ENCODE measurements around the gene NR2F1-AS1. TPM values are rescaled to one million over a fixed set of nuclear protein-coding genes. Genes with fewer than 3 reads are reported as not detected.

The NR2F1-AS1 gene
- total RNA-seq, 1 donor from 2014 or later: not detected

DNA sequence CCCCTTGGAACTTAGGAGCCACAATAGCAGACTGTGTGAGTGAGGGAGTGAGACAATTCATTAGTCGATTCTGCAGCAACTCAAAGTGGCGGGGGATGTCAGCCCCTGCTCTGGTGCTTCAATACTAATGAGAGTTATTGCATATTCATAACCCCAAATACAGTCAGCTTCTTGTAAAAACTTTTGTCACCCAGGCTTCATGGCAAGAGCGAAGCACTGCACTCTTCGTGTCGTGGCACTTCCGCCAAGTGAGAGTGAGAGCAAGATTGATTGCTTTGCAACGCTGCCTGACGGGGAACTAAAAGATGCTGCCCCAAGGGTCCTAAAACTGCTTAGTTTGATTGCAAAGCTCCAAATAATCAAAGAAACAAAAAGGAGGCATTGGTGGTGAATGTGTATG lies 150.9 kb downstream of the NR2F1-AS1 start:
- Mint-ChIP-seq H3K9me3 (no peaks in the 10 kb centered on the region), H3K27me3 (ENCODE audit: insufficient read depth) (no peaks in the 10 kb centered on the region), H3K4me3 (no peak overlapping the region), H3K4me1 (ENCODE audit: low read depth) (no peaks in the 10 kb centered on the region), H3K27ac (no peak overlapping the region), H3K36me3 (ENCODE audit: low read depth) (no peaks in the 10 kb centered on the region)
- no peak for DNase-seq (ENCODE audit: low spot score)
- intact Hi-C loops (cut with micrococcal nuclease): no loop called here

DNA sequence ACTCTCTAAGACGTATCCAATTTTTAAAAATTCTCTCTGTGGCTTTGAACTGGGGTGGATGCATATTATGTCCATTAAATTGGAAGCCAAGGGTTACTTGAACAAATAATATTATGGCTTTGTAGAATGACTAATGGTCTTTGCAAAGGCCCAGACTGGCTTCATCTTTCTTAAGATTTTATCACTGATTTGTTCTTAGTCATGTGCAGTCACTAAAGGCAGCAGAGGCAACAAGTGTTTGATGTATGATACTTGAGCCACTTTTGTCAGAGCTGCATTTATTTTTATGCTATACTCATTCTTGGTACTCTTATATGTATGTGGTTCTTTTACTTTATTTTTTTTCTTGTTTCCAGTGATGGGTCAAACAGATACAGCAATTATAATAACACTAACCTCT lies 152.2 kb downstream of the NR2F1-AS1 start:
- H3K27me3 Mint-ChIP-seq (ENCODE audit: insufficient read depth): no peaks in the 10 kb centered on the region
- intact Hi-C loops (cut with micrococcal nuclease): no loop called here
- no peaks in the 10 kb centered on the region for H3K36me3 Mint-ChIP-seq (ENCODE audit: low read depth)
- no peaks in the 10 kb centered on the region for H3K4me1 Mint-ChIP-seq (ENCODE audit: low read depth)
- DNase-seq (ENCODE audit: low spot score): no peak
- H3K27ac Mint-ChIP-seq: no peak overlapping the region
- no peak overlapping the region for H3K4me3 Mint-ChIP-seq
- H3K9me3 Mint-ChIP-seq: no peaks in the 10 kb centered on the region

DNA sequence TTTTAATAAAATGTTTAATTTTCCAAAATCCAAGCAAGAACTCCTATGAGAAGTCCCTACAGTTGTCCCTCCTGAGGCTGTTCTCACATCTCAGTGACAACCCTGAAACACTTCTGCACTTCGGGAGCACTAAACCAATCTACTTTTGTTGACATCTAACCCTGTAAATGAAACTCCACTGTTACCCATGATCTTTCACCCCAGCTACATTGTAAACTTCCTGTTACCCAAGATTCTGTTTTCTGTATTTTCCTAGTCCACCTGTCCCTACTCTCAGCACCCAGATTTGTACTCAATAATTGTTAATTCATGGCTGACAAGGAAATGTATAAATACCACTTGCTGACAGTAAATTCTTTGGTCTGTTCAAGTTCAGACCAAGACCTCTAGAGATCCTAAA lies 153.7 kb downstream of the NR2F1-AS1 start:
- H3K36me3 Mint-ChIP-seq (ENCODE audit: low read depth): no peaks in the 10 kb centered on the region

DNA sequence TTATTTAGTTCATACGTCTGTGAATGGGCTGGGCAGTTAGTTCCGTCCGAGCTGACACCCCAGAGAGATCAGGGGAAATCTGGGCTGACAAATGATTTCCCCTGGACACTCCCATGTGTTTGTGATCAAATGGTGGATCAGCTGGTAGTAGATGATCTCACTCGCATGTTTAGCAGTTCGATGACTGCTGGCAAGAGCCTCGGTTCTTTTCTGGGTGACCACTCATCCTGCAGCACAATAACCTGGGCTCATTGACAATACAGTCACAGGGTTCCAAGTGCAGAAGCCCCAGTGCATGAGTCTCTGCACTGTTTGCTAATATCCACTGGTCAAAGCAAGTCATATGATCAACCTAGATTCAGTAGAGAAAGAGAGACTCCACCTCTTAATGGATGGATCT lies 155.9 kb downstream of the NR2F1-AS1 start:
- H3K9me3 Mint-ChIP-seq: no peaks in the 10 kb centered on the region
- no peak overlapping the region for H3K27ac Mint-ChIP-seq
- H3K4me1 Mint-ChIP-seq (ENCODE audit: low read depth): no peaks in the 10 kb centered on the region
- no peak for DNase-seq (ENCODE audit: low spot score)
- H3K4me3 Mint-ChIP-seq: no peak overlapping the region
- no peaks in the 10 kb centered on the region for H3K36me3 Mint-ChIP-seq (ENCODE audit: low read depth)
- H3K27me3 Mint-ChIP-seq (ENCODE audit: insufficient read depth): no peaks in the 10 kb centered on the region
- intact Hi-C loops (cut with micrococcal nuclease): no loop called here

More for the DNA sequence above, 153.7 kb downstream of the NR2F1-AS1 start:
- H3K27me3 Mint-ChIP-seq (ENCODE audit: insufficient read depth): no peaks in the 10 kb centered on the region
- no peaks in the 10 kb centered on the region for H3K9me3 Mint-ChIP-seq
- intact Hi-C loops (cut with micrococcal nuclease): no loop called here
- no peak for DNase-seq (ENCODE audit: low spot score)
- no peaks in the 10 kb centered on the region for H3K4me1 Mint-ChIP-seq (ENCODE audit: low read depth)
- no peak overlapping the region for H3K27ac Mint-ChIP-seq
- no peak overlapping the region for H3K4me3 Mint-ChIP-seq

DNA sequence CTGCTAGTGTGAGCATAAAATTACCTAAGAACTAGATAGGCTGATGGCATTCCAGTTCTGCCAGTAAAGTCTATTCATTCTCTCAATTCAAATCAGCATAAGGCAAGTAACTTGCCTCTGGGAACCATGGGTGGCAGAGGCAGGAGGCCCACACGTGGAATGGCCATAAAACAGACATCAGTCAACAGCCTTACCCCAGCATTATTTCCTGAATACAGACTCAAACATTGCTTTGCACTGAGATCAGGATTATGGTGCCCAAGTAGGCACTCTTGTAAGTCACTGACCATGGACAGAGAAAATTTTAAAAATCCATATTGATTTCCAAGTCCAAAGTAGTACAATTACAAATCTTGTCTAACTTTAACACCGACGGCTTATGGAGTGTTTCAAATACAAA lies 157.7 kb downstream of the NR2F1-AS1 start:
- Mint-ChIP-seq H3K4me3 (no peak overlapping the region), H3K9me3 (no peaks in the 10 kb centered on the region), H3K36me3 (ENCODE audit: low read depth) (no peaks in the 10 kb centered on the region), H3K4me1 (ENCODE audit: low read depth) (no peaks in the 10 kb centered on the region), H3K27ac (no peak overlapping the region), H3K27me3 (ENCODE audit: insufficient read depth) (no peaks in the 10 kb centered on the region)
- intact Hi-C loops (cut with micrococcal nuclease): no loop called here
- DNase-seq (ENCODE audit: low spot score): no peak

DNA sequence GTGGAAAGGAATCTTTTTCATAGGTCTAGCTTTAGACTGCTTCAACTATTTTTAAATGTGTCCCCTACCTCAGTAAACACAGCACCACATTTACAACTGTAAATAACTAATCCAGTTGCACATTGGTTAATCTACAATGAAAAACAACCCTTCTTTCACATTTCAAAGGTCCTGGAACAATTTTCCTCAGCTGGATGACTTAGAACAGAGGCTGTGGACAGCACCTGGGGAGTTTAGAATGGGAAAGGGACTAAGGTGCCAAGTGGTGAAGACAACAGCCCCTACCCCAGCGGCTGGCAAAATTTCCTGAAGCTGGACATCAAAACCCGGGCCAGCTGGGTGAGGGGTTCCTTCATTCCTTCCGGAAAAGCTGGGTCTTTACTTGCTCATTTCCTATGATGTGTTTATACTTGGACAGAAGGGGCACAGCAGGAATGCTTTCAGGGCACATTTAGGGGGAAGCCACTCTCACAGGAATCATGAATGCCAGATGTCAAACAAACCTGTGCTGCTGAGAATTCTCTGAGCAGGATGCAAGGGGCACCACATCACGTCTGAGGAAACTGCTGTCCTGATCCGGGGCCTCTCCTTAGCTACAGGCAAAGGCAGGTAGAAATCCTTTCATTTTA lies 158.3 kb downstream of the NR2F1-AS1 start:
- Mint-ChIP-seq H3K27ac (no peak overlapping the region), H3K9me3 (no peaks in the 10 kb centered on the region), H3K4me1 (ENCODE audit: low read depth) (no peaks in the 10 kb centered on the region), H3K4me3 (no peak overlapping the region), H3K36me3 (ENCODE audit: low read depth) (no peaks in the 10 kb centered on the region), H3K27me3 (ENCODE audit: insufficient read depth) (no peaks in the 10 kb centered on the region)
- DNase-seq (ENCODE audit: low spot score): no peak
- intact Hi-C loops (cut with micrococcal nuclease): no loop called here

DNA sequence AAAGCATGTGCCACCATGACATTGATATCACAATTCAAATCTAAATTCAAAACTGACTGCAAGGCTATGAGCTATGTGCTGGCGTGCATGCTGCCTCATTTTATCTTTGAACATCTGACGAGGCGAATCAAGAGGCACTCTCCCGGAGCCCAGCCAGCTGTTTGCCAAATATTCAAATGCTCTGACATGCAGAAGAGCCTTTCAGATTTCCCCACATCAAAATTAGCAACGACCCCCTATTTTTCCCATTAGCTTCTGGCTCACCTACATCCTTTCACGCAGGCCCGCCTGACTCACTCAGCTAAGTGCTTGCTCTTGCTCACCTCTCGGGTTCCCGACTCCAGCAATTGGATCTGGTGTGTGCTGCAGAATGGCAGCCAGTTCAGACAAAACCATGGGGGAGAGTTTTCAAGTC lies 159.0 kb downstream of the NR2F1-AS1 start:
- Mint-ChIP-seq H3K27me3 (ENCODE audit: insufficient read depth) (no peaks in the 10 kb centered on the region), H3K36me3 (ENCODE audit: low read depth) (no peaks in the 10 kb centered on the region), H3K9me3 (no peaks in the 10 kb centered on the region), H3K27ac (no peak overlapping the region), H3K4me1 (ENCODE audit: low read depth) (no peaks in the 10 kb centered on the region), H3K4me3 (no peak overlapping the region)
- intact Hi-C loops (cut with micrococcal nuclease): no loop called here
- DNase-seq (ENCODE audit: low spot score): no peak

DNA sequence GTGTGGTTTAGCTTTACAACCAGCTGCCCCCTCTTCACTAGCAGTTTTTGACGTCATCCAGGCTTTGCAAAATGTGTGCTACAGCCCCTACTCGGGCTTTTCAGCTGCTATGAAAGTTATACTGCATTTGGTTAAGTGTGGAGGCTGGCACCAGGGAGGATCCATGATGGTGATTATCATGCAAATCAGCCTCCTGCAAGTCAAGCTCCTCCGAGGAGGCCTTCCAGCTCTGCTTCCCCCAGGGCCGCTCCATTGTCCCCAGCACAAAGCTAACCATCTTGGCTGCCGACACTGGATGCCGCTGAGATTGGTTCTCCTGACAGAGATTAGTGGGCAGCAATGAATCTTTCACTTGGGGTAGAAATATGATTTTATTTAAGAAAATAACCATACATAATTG lies 159.6 kb downstream of the NR2F1-AS1 start:
- no peaks in the 10 kb centered on the region for H3K9me3 Mint-ChIP-seq
- no peak overlapping the region for H3K27ac Mint-ChIP-seq
- H3K36me3 Mint-ChIP-seq (ENCODE audit: low read depth): no peaks in the 10 kb centered on the region
- DNase-seq (ENCODE audit: low spot score): no peak
- intact Hi-C loops (cut with micrococcal nuclease): no loop called here
- no peaks in the 10 kb centered on the region for H3K27me3 Mint-ChIP-seq (ENCODE audit: insufficient read depth)
- H3K4me1 Mint-ChIP-seq (ENCODE audit: low read depth): no peaks in the 10 kb centered on the region
- H3K4me3 Mint-ChIP-seq: no peak overlapping the region

DNA sequence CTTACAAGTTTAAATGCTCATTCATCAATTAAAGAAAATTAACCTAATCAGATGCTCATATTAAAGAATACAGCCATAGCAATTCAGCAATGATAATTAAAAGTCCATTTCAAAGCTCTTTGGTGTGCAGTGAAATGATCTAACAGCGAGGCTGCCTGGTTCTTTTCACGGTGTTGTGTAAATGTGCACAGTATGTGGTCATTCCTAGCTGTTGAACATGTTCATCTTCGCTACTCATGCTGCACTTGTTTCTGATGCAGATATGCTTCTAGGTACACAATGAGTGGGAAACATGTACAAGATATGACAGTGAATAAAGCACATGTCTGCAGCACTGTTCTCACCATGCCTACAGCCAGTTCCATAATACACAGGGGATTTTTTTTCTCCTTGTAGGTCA lies 163.5 kb downstream of the NR2F1-AS1 start:
- intact Hi-C loops (cut with micrococcal nuclease): no loop called here
- H3K9me3 Mint-ChIP-seq: no peaks in the 10 kb centered on the region
- H3K4me1 Mint-ChIP-seq (ENCODE audit: low read depth): no peaks in the 10 kb centered on the region

DNA sequence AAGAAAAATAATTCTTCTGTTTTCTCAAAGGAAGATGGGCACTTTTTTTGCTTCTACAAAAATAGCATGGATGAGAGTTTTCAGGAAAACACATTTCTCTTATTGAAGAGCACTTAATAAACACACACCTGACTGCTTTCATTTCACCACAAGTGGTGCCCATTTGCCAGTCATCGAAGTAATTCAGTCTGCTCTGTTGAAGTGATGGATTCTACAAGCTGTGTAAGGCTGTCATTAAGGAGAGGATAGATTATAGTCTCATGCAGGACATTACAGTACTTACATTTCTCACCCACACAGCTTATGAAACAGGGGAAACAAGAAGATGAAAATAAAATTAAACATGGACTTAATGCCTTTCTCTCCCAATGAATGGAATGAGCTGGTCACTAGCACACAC lies 165.2 kb downstream of the NR2F1-AS1 start:
- Mint-ChIP-seq H3K27me3 (ENCODE audit: insufficient read depth) (no peaks in the 10 kb centered on the region), H3K27ac (no peak overlapping the region), H3K36me3 (ENCODE audit: low read depth) (no peaks in the 10 kb centered on the region), H3K9me3 (no peaks in the 10 kb centered on the region), H3K4me3 (no peak overlapping the region), H3K4me1 (ENCODE audit: low read depth) (no peaks in the 10 kb centered on the region)
- no peak for DNase-seq (ENCODE audit: low spot score)
- intact Hi-C loops (cut with micrococcal nuclease): no loop called here

More for the DNA sequence above, 163.5 kb downstream of the NR2F1-AS1 start:
- H3K36me3 Mint-ChIP-seq (ENCODE audit: low read depth): no peaks in the 10 kb centered on the region
- H3K27ac Mint-ChIP-seq: no peak overlapping the region
- H3K4me3 Mint-ChIP-seq: no peak overlapping the region
- no peak for DNase-seq (ENCODE audit: low spot score)
- H3K27me3 Mint-ChIP-seq (ENCODE audit: insufficient read depth): no peaks in the 10 kb centered on the region

DNA sequence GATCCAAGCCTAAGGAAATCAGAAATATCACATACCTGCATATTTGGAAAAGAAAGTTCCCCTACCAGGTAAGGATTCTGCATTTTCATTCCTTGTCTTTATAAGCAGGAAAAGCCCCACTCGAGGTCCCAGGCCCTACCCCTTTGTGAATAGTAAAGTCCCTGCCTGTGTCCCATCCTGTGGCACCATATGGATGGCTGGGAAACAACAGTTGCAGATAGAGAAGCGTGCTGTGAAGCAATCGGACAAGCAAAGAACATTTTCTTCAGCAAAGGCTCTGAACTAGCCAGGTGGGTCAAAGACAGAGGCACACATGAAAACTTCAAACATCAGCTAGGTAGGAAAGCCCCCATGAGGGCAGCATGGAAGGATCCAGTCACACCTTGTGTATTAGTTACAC lies 169.3 kb downstream of the NR2F1-AS1 start:
- H3K9me3 Mint-ChIP-seq: no peaks in the 10 kb centered on the region
- H3K4me1 Mint-ChIP-seq (ENCODE audit: low read depth): no peaks in the 10 kb centered on the region
- no peak overlapping the region for H3K27ac Mint-ChIP-seq
- no peaks in the 10 kb centered on the region for H3K36me3 Mint-ChIP-seq (ENCODE audit: low read depth)
- H3K27me3 Mint-ChIP-seq (ENCODE audit: insufficient read depth): no peaks in the 10 kb centered on the region
- H3K4me3 Mint-ChIP-seq: no peak overlapping the region
- DNase-seq (ENCODE audit: low spot score): no peak
- intact Hi-C loops (cut with micrococcal nuclease): no loop called here

DNA sequence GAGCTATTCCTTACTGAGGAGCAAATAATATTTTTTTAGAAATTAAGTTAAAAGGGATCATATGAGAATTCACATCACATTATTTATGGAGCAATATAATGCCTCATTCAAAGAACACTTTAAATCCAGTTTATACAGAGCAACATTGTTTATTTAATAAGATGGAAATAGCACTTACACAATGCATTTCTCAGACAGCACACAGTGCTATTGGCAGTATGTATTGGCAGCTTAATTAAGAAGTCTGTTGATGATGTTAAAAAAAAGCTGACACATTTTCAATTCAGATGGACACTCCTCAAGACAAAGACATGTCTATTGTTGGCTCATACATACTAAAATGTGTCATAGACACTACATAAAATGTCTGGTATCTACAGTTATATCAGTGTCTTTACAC lies 171.3 kb downstream of the NR2F1-AS1 start:
- H3K4me3 Mint-ChIP-seq: no peak overlapping the region
- no peak overlapping the region for H3K27ac Mint-ChIP-seq
- H3K9me3 Mint-ChIP-seq: no peaks in the 10 kb centered on the region

DNA sequence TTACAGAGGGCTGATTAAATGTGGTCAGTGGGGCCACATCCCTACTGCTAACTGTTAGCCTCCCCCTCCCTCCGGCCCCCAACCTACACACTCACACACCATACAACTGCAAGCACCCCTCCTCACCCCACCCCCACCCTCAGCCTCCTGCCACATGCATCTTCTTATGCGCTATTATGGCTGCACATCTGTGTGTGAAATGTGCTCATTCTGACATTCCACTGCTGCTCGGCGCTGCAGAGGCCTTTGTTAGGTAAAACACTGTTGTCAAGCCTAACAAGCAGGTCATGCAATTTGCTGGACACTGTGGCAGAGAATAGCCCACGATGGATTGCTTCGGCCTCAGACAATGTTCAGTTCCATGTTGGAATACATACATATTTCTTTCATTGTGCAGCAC lies 173.6 kb downstream of the NR2F1-AS1 start:
- H3K4me1 Mint-ChIP-seq (ENCODE audit: low read depth): no peaks in the 10 kb centered on the region
- no peaks in the 10 kb centered on the region for H3K27me3 Mint-ChIP-seq (ENCODE audit: insufficient read depth)
- no peaks in the 10 kb centered on the region for H3K9me3 Mint-ChIP-seq
- H3K27ac Mint-ChIP-seq: no peak overlapping the region
- no peak overlapping the region for H3K4me3 Mint-ChIP-seq
- H3K36me3 Mint-ChIP-seq (ENCODE audit: low read depth): no peaks in the 10 kb centered on the region
- DNase-seq (ENCODE audit: low spot score): no peak
- intact Hi-C loops (cut with micrococcal nuclease): no loop called here

More for the DNA sequence above, 171.3 kb downstream of the NR2F1-AS1 start:
- Mint-ChIP-seq H3K27me3 (ENCODE audit: insufficient read depth) (no peaks in the 10 kb centered on the region), H3K36me3 (ENCODE audit: low read depth) (no peaks in the 10 kb centered on the region), H3K4me1 (ENCODE audit: low read depth) (no peaks in the 10 kb centered on the region)
- DNase-seq (ENCODE audit: low spot score): no peak
- intact Hi-C loops (cut with micrococcal nuclease): no loop called here

DNA sequence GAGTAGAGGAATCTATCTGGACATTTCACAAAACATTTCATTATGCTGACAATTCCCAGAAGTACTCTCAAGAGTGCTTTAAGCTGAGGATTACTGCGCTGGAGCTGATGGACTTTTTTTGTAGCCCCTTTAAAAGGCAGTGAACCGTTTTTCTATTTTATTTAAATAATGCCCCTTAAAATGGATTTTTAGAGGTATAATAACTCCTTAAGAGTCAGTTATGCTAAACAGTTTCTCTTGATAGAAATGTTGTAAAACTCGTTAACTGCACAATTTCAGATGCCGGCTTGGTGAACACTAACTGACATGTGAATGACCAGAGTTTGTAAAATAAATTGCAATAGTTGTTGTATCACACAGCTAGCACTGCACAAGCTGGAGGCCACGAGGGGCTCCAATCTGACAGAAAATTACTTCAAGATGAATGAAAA lies 174.0 kb downstream of the NR2F1-AS1 start:
- intact Hi-C loops (cut with micrococcal nuclease): no loop called here
- Mint-ChIP-seq H3K27me3 (ENCODE audit: insufficient read depth) (no peaks in the 10 kb centered on the region), H3K9me3 (no peaks in the 10 kb centered on the region), H3K27ac (no peak overlapping the region), H3K4me1 (ENCODE audit: low read depth) (no peaks in the 10 kb centered on the region), H3K36me3 (ENCODE audit: low read depth) (no peaks in the 10 kb centered on the region), H3K4me3 (no peak overlapping the region)
- no peak for DNase-seq (ENCODE audit: low spot score)
